ENCODE results near the gene KCNK4. TPM values are rescaled to one million over a fixed set of nuclear protein-coding genes. Genes with fewer than 3 reads are reported as not detected.

The KCNK4 gene
- total RNA-seq, 1 donor from 2014 or later: 0.23 TPM

- intact Hi-C loops (cut with micrococcal nuclease): no loop called here
- H3K27ac Mint-ChIP-seq: no peak overlapping the region
- peaks cover 12% of the 10 kb centered on the region for H3K4me1 Mint-ChIP-seq
- no peak for DNase-seq
- peaks cover 38% of the 10 kb centered on the region for H3K36me3 Mint-ChIP-seq (ENCODE audit: low read depth)
- no peak overlapping the region for H3K4me3 Mint-ChIP-seq
- no peaks in the 10 kb centered on the region for H3K9me3 Mint-ChIP-seq
- H3K27me3 Mint-ChIP-seq: no peaks in the 10 kb centered on the region
These were observed 32.1 kb upstream of the KCNK4 start for GRCh38 chr11:64258946-64259532.

GRCh38 chr11:64259533-64260067 lies 31.5 kb upstream of the KCNK4 start:
- Mint-ChIP-seq H3K4me3 (no peak overlapping the region), H3K36me3 (ENCODE audit: low read depth) (peaks cover 38% of the 10 kb centered on the region), H3K9me3 (no peaks in the 10 kb centered on the region), H3K27me3 (no peaks in the 10 kb centered on the region), H3K4me1 (peaks cover 12% of the 10 kb centered on the region), H3K27ac (no peak overlapping the region)
- no peak for DNase-seq
- intact Hi-C loops (cut with micrococcal nuclease): no loop called here

GRCh38 chr11:64260147-64260708 lies 30.9 kb upstream of the KCNK4 start:
- DNase-seq: no peak
- peak overlapping the region; percentile 48 for H3K27ac Mint-ChIP-seq
- no peaks in the 10 kb centered on the region for H3K27me3 Mint-ChIP-seq

GRCh38 chr11:64261556-64262080 lies 29.5 kb upstream of the KCNK4 start:
- Mint-ChIP-seq H3K36me3 (ENCODE audit: low read depth) (peaks cover 34% of the 10 kb centered on the region), H3K27me3 (no peaks in the 10 kb centered on the region), H3K4me1 (peaks cover 12% of the 10 kb centered on the region), H3K9me3 (no peaks in the 10 kb centered on the region), H3K27ac (no peak overlapping the region), H3K4me3 (no peak overlapping the region)
- intact Hi-C loops (cut with micrococcal nuclease): no loop called here
- no peak for DNase-seq

More at GRCh38 chr11:64260147-64260708, 30.9 kb upstream of the KCNK4 start:
- intact Hi-C loops (cut with micrococcal nuclease): no loop called here
- Mint-ChIP-seq H3K4me3 (no peak overlapping the region), H3K9me3 (no peaks in the 10 kb centered on the region), H3K36me3 (ENCODE audit: low read depth) (peaks cover 35% of the 10 kb centered on the region), H3K4me1 (peaks cover 12% of the 10 kb centered on the region)

- H3K27me3 Mint-ChIP-seq: no peaks in the 10 kb centered on the region
- intact Hi-C loops (cut with micrococcal nuclease): no loop called here
- no peak overlapping the region for H3K4me3 Mint-ChIP-seq
- no peak overlapping the region for H3K27ac Mint-ChIP-seq
- H3K9me3 Mint-ChIP-seq: no peaks in the 10 kb centered on the region
- peaks cover 33% of the 10 kb centered on the region for H3K36me3 Mint-ChIP-seq (ENCODE audit: low read depth)
- peaks cover 12% of the 10 kb centered on the region for H3K4me1 Mint-ChIP-seq
- no peak for DNase-seq
These were observed 28.7 kb upstream of the KCNK4 start for GRCh38 chr11:64262271-64263002.

- H3K9me3 Mint-ChIP-seq: no peaks in the 10 kb centered on the region
- intact Hi-C loops (cut with micrococcal nuclease): no loop called here
- H3K27ac Mint-ChIP-seq: no peak overlapping the region
- peaks cover 18% of the 10 kb centered on the region for H3K4me1 Mint-ChIP-seq
- no peak for DNase-seq
- H3K4me3 Mint-ChIP-seq: no peak overlapping the region
- no peaks in the 10 kb centered on the region for H3K27me3 Mint-ChIP-seq
- H3K36me3 Mint-ChIP-seq (ENCODE audit: low read depth): peaks cover 28% of the 10 kb centered on the region
These were observed 27.8 kb upstream of the KCNK4 start for GRCh38 chr11:64263021-64263946.

GRCh38 chr11:64263947-64264317 lies 27.2 kb upstream of the KCNK4 start:
- Mint-ChIP-seq H3K9me3 (no peaks in the 10 kb centered on the region), H3K27ac (no peak overlapping the region), H3K36me3 (ENCODE audit: low read depth) (peaks cover 27% of the 10 kb centered on the region), H3K4me3 (no peak overlapping the region), H3K4me1 (peaks cover 24% of the 10 kb centered on the region), H3K27me3 (no peaks in the 10 kb centered on the region)
- DNase-seq: no peak
- intact Hi-C loops (cut with micrococcal nuclease): no loop called here

- intact Hi-C loops (cut with micrococcal nuclease): no loop called here
- DNase-seq: no peak
- H3K27ac Mint-ChIP-seq: no peak overlapping the region
- H3K4me3 Mint-ChIP-seq: no peak overlapping the region
- H3K27me3 Mint-ChIP-seq: no peaks in the 10 kb centered on the region
- H3K4me1 Mint-ChIP-seq: peaks cover 25% of the 10 kb centered on the region
- H3K36me3 Mint-ChIP-seq (ENCODE audit: low read depth): peaks cover 26% of the 10 kb centered on the region
- H3K9me3 Mint-ChIP-seq: no peaks in the 10 kb centered on the region
These were observed 26.7 kb upstream of the KCNK4 start for GRCh38 chr11:64264371-64264852.

GRCh38 chr11:64265176-64266160 lies 25.6 kb upstream of the KCNK4 start:
- Mint-ChIP-seq H3K9me3 (no peaks in the 10 kb centered on the region), H3K27ac (no peak overlapping the region), H3K36me3 (ENCODE audit: low read depth) (peaks cover 22% of the 10 kb centered on the region)

GRCh38 chr11:64266339-64266738 lies 24.8 kb upstream of the KCNK4 start:
- peaks cover 19% of the 10 kb centered on the region for H3K4me1 Mint-ChIP-seq
- intact Hi-C loops (cut with micrococcal nuclease): no loop called here
- no peak for DNase-seq

More at GRCh38 chr11:64265176-64266160, 25.6 kb upstream of the KCNK4 start:
- no peaks in the 10 kb centered on the region for H3K27me3 Mint-ChIP-seq
- DNase-seq: no peak
- H3K4me3 Mint-ChIP-seq: no peak overlapping the region
- intact Hi-C loops (cut with micrococcal nuclease): no loop called here
- peaks cover 19% of the 10 kb centered on the region for H3K4me1 Mint-ChIP-seq

GRCh38 chr11:64267207-64267945 lies 23.7 kb upstream of the KCNK4 start:
- peak overlapping the region; percentile 81 for H3K27ac Mint-ChIP-seq
- peaks cover 26% of the 10 kb centered on the region for H3K4me1 Mint-ChIP-seq
- peak overlapping the region; percentile 35 for H3K4me3 Mint-ChIP-seq
- peaks cover 19% of the 10 kb centered on the region for H3K36me3 Mint-ChIP-seq (ENCODE audit: low read depth)
- intact Hi-C loops (cut with micrococcal nuclease): no loop called here
- H3K9me3 Mint-ChIP-seq: no peaks in the 10 kb centered on the region
- H3K27me3 Mint-ChIP-seq: no peaks in the 10 kb centered on the region
- no peak for DNase-seq

More at GRCh38 chr11:64266339-64266738, 24.8 kb upstream of the KCNK4 start:
- Mint-ChIP-seq H3K9me3 (no peaks in the 10 kb centered on the region), H3K27ac (peak overlapping the region; percentile 34), H3K36me3 (ENCODE audit: low read depth) (peaks cover 22% of the 10 kb centered on the region), H3K27me3 (no peaks in the 10 kb centered on the region), H3K4me3 (no peak overlapping the region)

Data from activated CD4-positive, alpha-beta T cell treated with anti-CD3 and anti-CD28 coated beads, Interleukin-2, amount 10 ng/mL, durations not matched to agents 24 days and 14 days (primary cell).